NCI-H1092 treated with DMSO at 0.1 percent for 48 hours (cell line): ENCODE data around the gene KIF5A.

Experiments used
- DNase-seq: peaks from one replicate; lab custom pipeline; 2025; lab: John Stamatoyannopoulos, UW

KIF5A gene

GRCh38 chr12:57535764-57536596, 13.9 kb upstream of the KIF5A start:
- no peak for DNase-seq

DNA sequence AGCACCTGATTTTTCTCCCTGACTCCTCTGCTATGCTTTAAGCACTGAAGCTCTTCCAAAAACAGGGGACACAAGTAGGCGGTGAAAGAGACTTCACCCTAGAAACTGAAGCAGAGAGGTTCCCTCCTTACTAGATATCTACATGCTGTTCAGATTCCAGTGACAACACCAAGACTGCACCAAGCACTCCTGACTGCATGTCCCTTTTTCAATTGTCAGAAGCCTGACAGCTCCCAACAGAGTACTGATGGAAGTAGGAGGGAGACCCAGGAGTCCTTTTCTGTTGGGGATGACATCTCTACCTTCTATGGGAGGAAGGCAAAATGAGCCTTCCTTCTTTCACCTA, 13.3 kb upstream of the KIF5A start:
- DNase-seq = no peak

- DNase-seq = no peak
Measured at GRCh38 chr12:57539134-57539768, 10.6 kb upstream of the KIF5A start.

DNA sequence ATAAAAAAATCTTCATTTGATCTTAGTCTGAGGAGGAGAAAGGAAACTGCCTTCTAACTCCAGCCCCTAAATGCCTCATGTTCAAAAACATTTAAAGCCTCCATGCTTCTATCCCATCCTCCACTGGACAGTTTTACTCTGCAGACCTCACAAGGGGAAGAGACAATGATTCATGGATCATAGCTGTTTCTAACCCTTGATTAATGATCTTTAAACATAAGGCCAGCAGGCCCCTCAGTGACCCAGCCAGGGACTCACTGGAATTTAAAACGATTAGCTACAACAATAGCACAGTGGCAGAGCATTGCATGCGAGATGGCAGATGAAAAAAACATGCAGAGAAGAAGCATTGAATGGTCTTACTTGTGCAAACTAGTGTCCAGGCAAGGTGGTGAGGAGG, 8.8 kb upstream of the KIF5A start:
- DNase-seq = no peak

GRCh38 chr12:57541717-57542116, 8.1 kb upstream of the KIF5A start:
- DNase-seq = no peak

- peak; percentile 24 for DNase-seq
Measured at GRCh38 chr12:57543581-57543980, 6.3 kb upstream of the KIF5A start.

GRCh38 chr12:57545809-57546437, 3.9 kb upstream of the KIF5A start:
- no peak for DNase-seq

DNA sequence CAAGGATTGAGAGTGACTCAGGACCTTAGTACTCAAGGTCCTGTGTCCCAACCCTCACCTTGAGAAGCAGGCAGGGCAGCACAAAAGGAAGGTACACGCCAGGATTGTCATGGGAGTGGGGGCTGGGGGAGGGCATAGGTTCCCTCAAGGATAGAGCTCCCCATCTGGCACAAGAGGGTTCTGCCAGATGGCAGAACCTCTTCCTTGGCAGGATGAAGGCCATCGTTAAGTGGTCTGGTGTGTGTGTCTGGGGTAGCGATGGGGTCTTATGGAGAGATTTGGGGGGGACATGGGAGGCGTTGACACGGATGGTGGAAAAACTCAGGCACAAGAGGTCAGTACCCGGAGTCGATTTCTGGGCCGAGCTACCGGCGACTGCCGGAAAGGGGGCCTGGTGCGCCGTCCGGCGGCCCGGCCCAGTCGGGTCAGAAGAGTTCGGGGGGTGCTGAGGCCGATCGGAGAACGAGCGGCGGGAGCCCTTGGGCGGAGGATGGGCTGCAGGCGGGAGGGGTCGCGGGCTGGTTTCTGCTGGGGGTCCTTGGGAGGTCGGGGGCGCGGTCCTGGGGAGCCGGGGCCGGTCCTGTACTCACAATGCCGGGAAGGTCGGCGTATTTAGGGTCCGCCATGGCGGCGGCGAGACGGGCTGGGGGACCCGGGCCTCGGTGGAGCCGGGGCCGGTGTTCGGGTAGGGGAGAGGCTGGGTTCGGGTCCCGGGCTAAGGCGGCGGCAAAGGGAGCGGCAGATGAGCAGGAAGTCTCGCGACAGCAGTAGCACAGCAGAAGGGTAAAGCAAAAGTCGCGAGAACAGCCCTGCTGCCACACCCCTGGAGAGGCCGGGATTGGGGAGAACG, 3.2 kb upstream of the KIF5A start, which contains the start of gene DCTN2:
Gene DCTN2, minus strand, starts transcription at position 755 of the 850 bp plus-strand sequence. Its CDS starts 129 bp downstream, at position 626.
- DNase-seq = peak; percentile 97

GRCh38 chr12:57547288-57548012, 2.4 kb upstream of the KIF5A start:
- no peak for DNase-seq

GRCh38 chr12:57548013-57548315, 1.9 kb upstream of the KIF5A start:
- no peak for DNase-seq

GRCh38 chr12:57548488-57548887, 1.4 kb upstream of the KIF5A start:
- DNase-seq = no peak

- DNase-seq = no peak
Measured at GRCh38 chr12:57549203-57549908, 488 bp upstream of the KIF5A start.

GRCh38 chr12:57550641-57551549, 1.1 kb downstream of the KIF5A start:
- no peak for DNase-seq

DNA sequence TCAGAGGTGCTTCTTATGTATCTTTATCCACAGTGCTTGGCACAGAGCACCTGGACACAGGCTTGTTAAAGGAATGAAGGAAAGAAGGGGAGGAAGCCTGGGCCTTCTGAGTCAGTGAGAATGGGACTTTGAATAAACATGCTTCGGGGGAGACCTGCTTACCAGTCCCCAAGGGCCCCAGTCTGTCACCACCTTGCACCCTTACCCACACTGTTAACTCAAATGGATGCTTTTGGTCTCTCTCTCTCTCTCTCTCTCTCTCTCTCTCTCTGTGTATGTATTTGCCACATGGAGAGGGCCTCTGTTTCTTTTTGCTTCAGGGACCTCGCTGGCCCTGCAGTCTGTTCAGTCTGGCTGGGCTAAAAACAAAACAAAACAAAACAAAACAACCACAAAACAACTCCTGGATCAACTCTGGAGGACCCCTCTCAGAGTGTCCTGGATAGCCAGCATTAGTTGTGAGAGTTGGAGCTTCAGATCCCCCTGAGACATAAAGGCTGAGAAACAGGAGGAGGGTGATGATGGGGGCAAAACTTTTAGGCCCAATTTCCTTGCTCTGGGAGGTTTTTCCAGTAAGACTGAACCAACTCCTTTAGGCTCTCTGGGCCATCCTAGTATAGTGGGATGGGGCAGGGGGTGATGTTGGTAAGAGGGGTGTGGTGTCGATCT, 1.9 kb downstream of the KIF5A start:
- DNase-seq = no peak

DNA sequence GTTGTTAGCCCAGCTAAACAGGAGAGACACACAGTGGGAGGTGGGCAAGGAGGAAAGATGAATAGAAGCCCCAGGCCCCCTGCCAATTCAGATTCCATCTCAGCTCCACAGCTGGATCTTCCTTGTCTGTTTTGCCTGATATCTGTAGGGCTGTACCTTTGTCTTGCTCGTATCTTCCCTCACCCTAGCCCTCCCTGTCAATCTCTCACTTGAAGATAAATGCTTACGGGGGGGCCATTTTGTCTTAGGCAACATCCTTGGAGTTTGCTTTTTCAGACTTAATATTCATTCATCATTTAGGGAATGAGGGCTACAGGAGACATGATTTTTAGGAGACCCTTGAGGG, 2.4 kb downstream of the KIF5A start:
- DNase-seq = no peak

DNA sequence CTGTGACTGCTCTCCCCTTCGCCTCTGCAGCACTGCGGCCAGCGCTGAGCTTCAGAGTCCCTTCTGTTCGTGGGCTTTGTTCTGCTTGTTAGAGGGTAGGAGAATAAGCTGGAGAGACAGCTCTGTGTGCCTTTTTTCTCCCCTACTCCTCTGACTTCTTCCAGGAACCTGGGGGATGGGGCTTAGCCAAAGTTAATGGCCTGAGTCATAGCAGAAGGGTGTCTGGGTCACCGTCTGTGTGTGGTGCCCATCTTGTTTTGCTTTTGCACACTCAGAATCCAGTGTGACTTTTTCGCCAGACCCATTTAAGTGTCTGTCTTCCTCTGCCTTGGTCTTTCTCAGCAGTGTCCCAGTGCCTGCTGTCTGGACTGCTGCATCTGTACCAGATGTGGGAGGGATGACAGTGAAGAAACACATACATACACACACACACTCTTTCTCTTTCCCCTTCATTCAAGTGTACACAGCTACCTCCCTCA, 3.0 kb downstream of the KIF5A start:
- DNase-seq = no peak

DNA sequence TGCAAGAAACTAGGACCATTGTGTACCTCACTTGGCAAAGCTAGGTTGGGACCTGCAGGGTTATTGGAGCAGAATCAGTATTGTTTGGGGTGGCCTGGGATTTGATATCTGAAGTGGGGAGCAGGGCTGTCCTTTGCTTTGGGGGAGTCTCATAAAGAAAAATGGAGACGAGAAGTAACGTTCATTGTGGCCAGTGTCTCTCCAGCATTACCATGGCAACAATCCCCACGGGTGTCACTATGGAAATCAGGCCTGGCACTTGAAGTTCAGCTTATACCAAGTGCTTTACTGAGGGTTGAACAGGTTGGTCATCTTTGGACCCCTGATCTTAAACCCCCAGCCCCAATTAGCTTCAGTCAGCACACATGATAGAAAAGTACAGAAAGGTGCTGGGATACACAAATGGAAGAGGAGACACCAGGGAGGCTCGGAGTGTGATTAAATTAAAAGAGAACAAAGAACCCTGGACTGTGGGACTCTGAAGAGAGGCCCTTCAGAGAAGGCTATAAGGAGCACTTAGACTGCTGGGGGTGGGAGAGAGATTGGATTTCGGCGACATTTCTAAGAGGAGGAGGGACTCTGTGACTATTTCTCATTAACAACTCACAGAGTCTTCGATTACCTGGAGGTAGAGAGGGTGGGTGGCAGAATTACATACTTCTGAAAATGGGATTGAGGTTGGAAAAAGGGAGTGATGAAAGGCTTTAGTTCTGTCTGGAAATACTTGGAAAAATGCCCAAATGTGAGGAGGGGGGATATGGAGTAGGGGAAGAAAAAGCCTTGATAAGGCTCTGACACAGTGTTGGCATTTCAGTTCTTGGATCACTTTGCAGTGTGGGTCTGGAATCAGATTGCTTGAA, 3.7 kb downstream of the KIF5A start:
- peak; percentile 64 for DNase-seq

- no peak for DNase-seq
Measured at GRCh38 chr12:57554453-57554852, 4.6 kb downstream of the KIF5A start.
